ENCODE data around the gene ATP1B4. TPM values are rescaled to one million over a fixed set of nuclear protein-coding genes. Genes with fewer than 3 reads are reported as not detected.
"Not testable (repeated sequence)": the region's sequence is repeated elsewhere in the genome, so short reads cannot be mapped to it uniquely, and the experiment has no call there.

Gene ATP1B4
- polyA plus RNA-seq, 1 donor (not counting 4 experiments of a cell fraction or from before 2014, with no cell fraction given): not detected

- H3K9me1 ChIP-seq (ENCODE audit: control insufficient read depth, extremely low read depth, insufficient read depth, low read length): no peaks in the 10 kb centered on the region
- H3K79me2 ChIP-seq (ENCODE audit: control insufficient read depth, insufficient read depth, low read length): no peaks in the 10 kb centered on the region
- no peaks in the 10 kb centered on the region for H3K36me3 ChIP-seq (ENCODE audit: control insufficient read depth in 2 of 2, extremely low read depth in 1 of 2, insufficient read depth in 2 of 2, low read length in 2 of 2)
- H2AFZ ChIP-seq (ENCODE audit: control insufficient read depth, low read length): no peak overlapping the region
- dilution Hi-C loops (cut with MboI; ENCODE audit: extremely low pct_ligation_motif_present, low sequenced_read_pairs): no loop called here
- H3K4me2 ChIP-seq (ENCODE audit: control insufficient read depth, extremely low read depth, insufficient read depth, low read depth, low read length): no peak overlapping the region
- DNase-seq (ENCODE audit: low read depth, low spot score): no peak
- H3K9ac ChIP-seq (ENCODE audit: control insufficient read depth, extremely low read depth, insufficient read depth, low read length): no peak overlapping the region
- FAIRE-seq: no peak
- H4K20me1 ChIP-seq (ENCODE audit: control insufficient read depth, extremely low read depth, insufficient read depth, low read length): no peaks in the 10 kb centered on the region
- no peaks in the 10 kb centered on the region for H3K27me3 ChIP-seq (ENCODE audit: control insufficient read depth, extremely low read depth, insufficient read depth, low read length)
- H3K4me1 ChIP-seq (ENCODE audit: control insufficient read depth, extremely low read depth, insufficient read depth, low read length): no peaks in the 10 kb centered on the region
- TF ChIP-seq, protein P1, sequence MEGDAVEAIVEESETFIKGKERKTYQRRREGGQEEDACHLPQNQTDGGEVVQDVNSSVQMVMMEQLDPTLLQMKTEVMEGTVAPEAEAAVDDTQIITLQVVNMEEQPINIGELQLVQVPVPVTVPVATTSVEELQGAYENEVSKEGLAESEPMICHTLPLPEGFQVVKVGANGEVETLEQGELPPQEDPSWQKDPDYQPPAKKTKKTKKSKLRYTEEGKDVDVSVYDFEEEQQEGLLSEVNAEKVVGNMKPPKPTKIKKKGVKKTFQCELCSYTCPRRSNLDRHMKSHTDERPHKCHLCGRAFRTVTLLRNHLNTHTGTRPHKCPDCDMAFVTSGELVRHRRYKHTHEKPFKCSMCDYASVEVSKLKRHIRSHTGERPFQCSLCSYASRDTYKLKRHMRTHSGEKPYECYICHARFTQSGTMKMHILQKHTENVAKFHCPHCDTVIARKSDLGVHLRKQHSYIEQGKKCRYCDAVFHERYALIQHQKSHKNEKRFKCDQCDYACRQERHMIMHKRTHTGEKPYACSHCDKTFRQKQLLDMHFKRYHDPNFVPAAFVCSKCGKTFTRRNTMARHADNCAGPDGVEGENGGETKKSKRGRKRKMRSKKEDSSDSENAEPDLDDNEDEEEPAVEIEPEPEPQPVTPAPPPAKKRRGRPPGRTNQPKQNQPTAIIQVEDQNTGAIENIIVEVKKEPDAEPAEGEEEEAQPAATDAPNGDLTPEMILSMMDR (optimal IDR thresholded peaks at IDR 0.05 in 1 of 3, IDR thresholded peaks at IDR 0.05 in 1 of 3, conservative IDR thresholded peaks at IDR 0.05 in 1 of 3; ENCODE audit: extremely low read depth in 1 of 3, insufficient read depth in 2 of 3, low read length in 3 of 3): no peak
- TF ChIP-seq EZH2 (IDR thresholded peaks at IDR 0.05; ENCODE audit: low read length): no peak
- H3K4me3 ChIP-seq (ENCODE audit: control insufficient read depth in 2 of 3, extremely low read depth in 1 of 3, insufficient read depth in 2 of 3, low read depth in 1 of 3, low read length in 3 of 3): no peak overlapping the region
- no peaks in the 10 kb centered on the region for H3K9me3 ChIP-seq (ENCODE audit: control insufficient read depth, low read depth, low read length)
- H3K27ac ChIP-seq (ENCODE audit: control insufficient read depth, insufficient read depth, low read length): no peak overlapping the region
Observed at GRCh38 chrX:120336899-120337298, 25.0 kb upstream of the ATP1B4 start.

DNA sequence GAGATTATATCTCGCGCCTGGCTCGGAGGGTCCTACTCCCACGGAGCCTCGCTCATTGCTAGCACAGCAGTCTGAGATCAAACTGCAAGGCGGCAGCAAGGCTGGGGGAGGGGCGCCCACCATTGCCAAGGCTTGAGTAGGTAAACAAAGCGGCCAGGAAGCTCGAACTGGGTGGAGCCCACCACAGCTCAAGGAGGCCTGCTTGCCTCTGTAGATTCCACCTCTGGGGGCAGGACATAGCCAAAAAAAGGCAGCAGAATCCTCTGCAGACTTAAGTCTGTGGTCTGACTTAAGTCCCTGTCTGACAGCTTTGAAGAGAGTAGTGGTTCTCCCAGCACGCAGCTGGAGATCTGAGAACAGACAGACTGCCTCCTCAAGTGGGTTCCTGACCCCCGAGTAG is 17.3 kb upstream of the ATP1B4 start:
- H2AFZ ChIP-seq (ENCODE audit: control insufficient read depth, low read length); H3K9me3 ChIP-seq (ENCODE audit: control insufficient read depth, low read depth, low read length); H3K9ac ChIP-seq (ENCODE audit: control insufficient read depth, extremely low read depth, insufficient read depth, low read length); DNase-seq (ENCODE audit: low read depth, low spot score); H3K4me1 ChIP-seq (ENCODE audit: control insufficient read depth, extremely low read depth, insufficient read depth, low read length); H4K20me1 ChIP-seq (ENCODE audit: control insufficient read depth, extremely low read depth, insufficient read depth, low read length); H3K27me3 ChIP-seq (ENCODE audit: control insufficient read depth, extremely low read depth, insufficient read depth, low read length); H3K36me3 ChIP-seq (ENCODE audit: control insufficient read depth in 2 of 2, extremely low read depth in 1 of 2, insufficient read depth in 2 of 2, low read length in 2 of 2); H3K4me3 ChIP-seq (ENCODE audit: control insufficient read depth in 2 of 3, extremely low read depth in 1 of 3, insufficient read depth in 2 of 3, low read depth in 1 of 3, low read length in 3 of 3); dilution Hi-C loops (cut with MboI; ENCODE audit: extremely low pct_ligation_motif_present, low sequenced_read_pairs); H3K79me2 ChIP-seq (ENCODE audit: control insufficient read depth, insufficient read depth, low read length); FAIRE-seq; H3K4me2 ChIP-seq (ENCODE audit: control insufficient read depth, extremely low read depth, insufficient read depth, low read depth, low read length); H3K27ac ChIP-seq (ENCODE audit: control insufficient read depth, insufficient read depth, low read length); H3K9me1 ChIP-seq (ENCODE audit: control insufficient read depth, extremely low read depth, insufficient read depth, low read length): not testable (repeated sequence)

GRCh38 chrX:120350450-120351138 is 11.3 kb upstream of the ATP1B4 start:
- Histone ChIP-seq H3K27ac (ENCODE audit: control insufficient read depth, insufficient read depth, low read length) (no peak overlapping the region), H3K36me3 (ENCODE audit: control insufficient read depth in 2 of 2, extremely low read depth in 1 of 2, insufficient read depth in 2 of 2, low read length in 2 of 2) (no peaks in the 10 kb centered on the region), H3K4me3 (ENCODE audit: control insufficient read depth in 2 of 3, extremely low read depth in 1 of 3, insufficient read depth in 2 of 3, low read depth in 1 of 3, low read length in 3 of 3) (no peak overlapping the region), H3K4me1 (ENCODE audit: control insufficient read depth, extremely low read depth, insufficient read depth, low read length) (no peaks in the 10 kb centered on the region), H3K9me1 (ENCODE audit: control insufficient read depth, extremely low read depth, insufficient read depth, low read length) (no peaks in the 10 kb centered on the region), H2AFZ (ENCODE audit: control insufficient read depth, low read length) (no peak overlapping the region), H3K9ac (ENCODE audit: control insufficient read depth, extremely low read depth, insufficient read depth, low read length) (no peak overlapping the region), H4K20me1 (ENCODE audit: control insufficient read depth, extremely low read depth, insufficient read depth, low read length) (no peaks in the 10 kb centered on the region), H3K79me2 (ENCODE audit: control insufficient read depth, insufficient read depth, low read length) (no peaks in the 10 kb centered on the region), H3K27me3 (ENCODE audit: control insufficient read depth, extremely low read depth, insufficient read depth, low read length) (no peaks in the 10 kb centered on the region), H3K9me3 (ENCODE audit: control insufficient read depth, low read depth, low read length) (no peaks in the 10 kb centered on the region), H3K4me2 (ENCODE audit: control insufficient read depth, extremely low read depth, insufficient read depth, low read depth, low read length) (no peak overlapping the region)
- dilution Hi-C loops (cut with MboI; ENCODE audit: extremely low pct_ligation_motif_present, low sequenced_read_pairs): no loop called here
- FAIRE-seq (no peak), DNase-seq (ENCODE audit: low read depth, low spot score) (no peak)
- no peak for TF ChIP-seq EZH2 (IDR thresholded peaks at IDR 0.05; ENCODE audit: low read length)
- TF ChIP-seq, protein P1 (optimal IDR thresholded peaks at IDR 0.05 in 1 of 3, IDR thresholded peaks at IDR 0.05 in 1 of 3, conservative IDR thresholded peaks at IDR 0.05 in 1 of 3; ENCODE audit: extremely low read depth in 1 of 3, insufficient read depth in 2 of 3, low read length in 3 of 3): no peak

Measured in keratinocyte (primary cell).